GM23248 (cell line): Measurements from ENCODE around the gene DPCD.

Experiments
- EZH2 ChIP-seq: fragments of 200-600 bp; sonication (generic); IDR thresholded peaks from 2 replicates; pipeline ENCODE4 v1.6.1; 2018; ENCODE audit warnings: antibody characterized with exemption, mild to moderate bottlenecking; ENCODE audit not compliant: insufficient read depth, poor library complexity, severe bottlenecking
- EZH2phosphoT487 ChIP-seq: fragments of 200-600 bp; sonication (generic); IDR thresholded peaks from 2 replicates; pipeline ENCODE4 v1.6.1; 2018; ENCODE audit warnings: antibody characterized with exemption, moderate library complexity, mild to moderate bottlenecking, low read depth; ENCODE audit not compliant: insufficient read depth

- TF ChIP-seq EZH2 (no peak), EZH2phosphoT487 (no peak)
Observed at GRCh38 chr10:101558204-101558603, 29.9 kb upstream of the DPCD start.
